Natural killer cell (primary cell): ENCODE measurements around the gene RTN1. TPM values are rescaled to one million over a fixed set of nuclear protein-coding genes. Genes with fewer than 3 reads are reported as not detected.

Experiments
- ATAC-seq, 3 donors: fragments of 150-1000 bp in 2 of 3; fragments of 200-7000 bp in 1 of 3; cut with Tn5 transposase; 1 replicate in 1 of 3; 2 replicates in 2 of 3; pipeline ENCODE4 v1.10.0; 2021; ENCODE audit warnings: mild to moderate bottlenecking in 2 of 3, moderate library complexity in 2 of 3
- DNase-seq, 2 donors: peaks; one replicate each; pipeline versions ENCODE4 v3.0.0 to v3.0.0-alpha.2; 2013 to 2021; ENCODE audit warnings: mixed read lengths in 1 of 2
- H3K27ac ChIP-seq: one replicate; pipeline ENCODE4 v1.5.1; 2013; ENCODE audit warnings: mild to moderate bottlenecking, low read length
- H3K27me3 ChIP-seq: one replicate; pipeline ENCODE4 v1.6.1; 2013; ENCODE audit warnings: low read length; ENCODE audit not compliant: control insufficient read depth, insufficient read depth
- H3K36me3 ChIP-seq: one replicate; pipeline ENCODE4 v1.6.1; 2013; ENCODE audit warnings: low read length; ENCODE audit not compliant: control insufficient read depth, insufficient read depth
- H3K4me1 ChIP-seq: one replicate; pipeline ENCODE4 v1.6.1; 2013; ENCODE audit warnings: low read length; ENCODE audit not compliant: control insufficient read depth, insufficient read depth
- H3K4me3 ChIP-seq: one replicate; pipeline ENCODE4 v1.5.1; 2013; ENCODE audit warnings: low read length
- H3K9me3 ChIP-seq: one replicate; pipeline ENCODE4 v1.6.1; 2013; ENCODE audit warnings: low read length; ENCODE audit not compliant: control insufficient read depth, insufficient read depth
- H3K27ac Mint-ChIP-seq, 2 donors: one replicate each; pipeline ENCODE4 v1.8.0; 2022; ENCODE audit warnings: mild to moderate bottlenecking in 2 of 2, mixed read lengths in 2 of 2, moderate library complexity in 1 of 2
- H3K27me3 Mint-ChIP-seq, 2 donors: one replicate each; pipeline ENCODE4 v1.8.0; 2022; ENCODE audit warnings: low read depth in 2 of 2, mixed read lengths in 2 of 2
- H3K36me3 Mint-ChIP-seq: one replicate; pipeline ENCODE4 v1.8.0; 2022; ENCODE audit warnings: mixed read lengths
- H3K4me1 Mint-ChIP-seq, 2 donors: one replicate each; pipeline ENCODE4 v1.8.0; 2022; ENCODE audit warnings: mixed read lengths in 2 of 2
- H3K4me3 Mint-ChIP-seq: one replicate; pipeline ENCODE4 v1.8.0; 2022; ENCODE audit warnings: mild to moderate bottlenecking, moderate library complexity, mixed read lengths
- H3K9me3 Mint-ChIP-seq, 2 donors: one replicate each; pipeline ENCODE4 v1.8.0; 2022; ENCODE audit warnings: mixed read lengths in 2 of 2
- CTCF ChIP-seq: fragments of 200-600 bp; IDR thresholded peaks from one replicate; pipeline ENCODE4 v1.8.0; 2022; ENCODE audit warnings: antibody characterized with exemption
- WGBS: methylation state at CpG from one replicate; pipeline ENCODE4 v1.1.7; 2013; ENCODE audit warnings: missing lambda C conversion rate; ENCODE audit not compliant: insufficient coverage; 5-methylcytosine and 5-hydroxymethylcytosine counted together
- intact Hi-C: fragments of 100-400 bp; cut with micrococcal nuclease; formaldehyde crosslinking; loops from one replicate; pipeline ENCODE4 v1.14.2; 2022
- total RNA-seq, 4 donors: library from RNA; stranded (reverse); fragments of 120-200 nt in 1 of 4; gene quantifications; one replicate each; pipeline versions ENCODE4 v1.2.3 to v1.2.4, GENCODE V29; 2013 to 2022

RTN1 gene
- total RNA-seq, 3 donors from 2014 or later (not counting 1 experiment from before 2014, with no cell fraction given) = 1.9 to 3.6 (median 2.3) TPM

- Histone ChIP-seq H3K9me3 (no peaks in the 10 kb centered on the region), H3K4me3 (no peak overlapping the region), H3K36me3 (no peaks in the 10 kb centered on the region), H3K27ac (no peak overlapping the region), H3K27me3 (no peaks in the 10 kb centered on the region), H3K4me1 (no peaks in the 10 kb centered on the region)
- ATAC-seq (no peak), DNase-seq (no peak)
- Mint-ChIP-seq H3K36me3 (no peaks in the 10 kb centered on the region), H3K9me3 (peaks cover 0 to 3% of the 10 kb centered on the region in 2 donors), H3K27ac (no peak overlapping the region), H3K27me3 (no peaks in the 10 kb centered on the region), H3K4me3 (no peak overlapping the region), H3K4me1 (peaks cover 18 to 19% of the 10 kb centered on the region in 2 donors)
- WGBS = 96% methylated on average over 2 of the region's 3 CpGs
- intact Hi-C loops = no loop called here
- no peak for TF ChIP-seq CTCF
Measured at GRCh38 chr14:59588101-59588500, 282.5 kb downstream of the RTN1 start.

GRCh38 chr14:59585891-59586554, 284.6 kb downstream of the RTN1 start:
- Histone ChIP-seq H3K9me3 (no peaks in the 10 kb centered on the region), H3K4me3 (no peak overlapping the region), H3K36me3 (no peaks in the 10 kb centered on the region), H3K27ac (no peak overlapping the region), H3K4me1 (no peaks in the 10 kb centered on the region), H3K27me3 (no peaks in the 10 kb centered on the region)
- intact Hi-C loops = no loop called here
- Mint-ChIP-seq H3K9me3 (no peaks in the 10 kb centered on the region), H3K27me3 (no peaks in the 10 kb centered on the region), H3K4me1 (peaks cover 18 to 23% of the 10 kb centered on the region in 2 donors), H3K4me3 (peak overlapping the region; percentile 91), H3K27ac (peak overlapping the region in 1 of 2 donors; percentile 72), H3K36me3 (no peaks in the 10 kb centered on the region)
- ATAC-seq (peak in 1 of 3 donors; percentile 45), DNase-seq (peak in 1 of 2 donors; percentile 4)
- TF ChIP-seq CTCF = no peak
- 26% methylated on average over 8 of the region's 10 CpGs for WGBS

GRCh38 chr14:59583755-59584154, 286.8 kb downstream of the RTN1 start:
- Mint-ChIP-seq H3K27me3 (no peaks in the 10 kb centered on the region), H3K27ac (no peak overlapping the region), H3K9me3 (no peaks in the 10 kb centered on the region), H3K4me1 (peaks cover 18 to 23% of the 10 kb centered on the region in 2 donors), H3K36me3 (no peaks in the 10 kb centered on the region), H3K4me3 (no peak overlapping the region)
- Histone ChIP-seq H3K27me3 (no peaks in the 10 kb centered on the region), H3K4me1 (no peaks in the 10 kb centered on the region), H3K27ac (no peak overlapping the region), H3K9me3 (no peaks in the 10 kb centered on the region), H3K4me3 (no peak overlapping the region), H3K36me3 (no peaks in the 10 kb centered on the region)
- 38% methylated on average over 2 of the region's 2 CpGs for WGBS
- no peak for DNase-seq
- TF ChIP-seq CTCF = no peak
- intact Hi-C loops = no loop called here
- ATAC-seq = no peak
